NCI-H446 treated with DMSO at 0.1 percent for 48 hours (cell line): ENCODE data around the gene SP8.

Experiments
- DNase-seq: peaks from one replicate; lab custom pipeline; 2025; lab: John Stamatoyannopoulos, UW

SP8 gene

GRCh38 chr7:20794676-20795075, 8.0 kb upstream of the SP8 start:
- DNase-seq = no peak

- peak; percentile 20 for DNase-seq
Measured at GRCh38 chr7:20793694-20794394, 7.2 kb upstream of the SP8 start.

DNA sequence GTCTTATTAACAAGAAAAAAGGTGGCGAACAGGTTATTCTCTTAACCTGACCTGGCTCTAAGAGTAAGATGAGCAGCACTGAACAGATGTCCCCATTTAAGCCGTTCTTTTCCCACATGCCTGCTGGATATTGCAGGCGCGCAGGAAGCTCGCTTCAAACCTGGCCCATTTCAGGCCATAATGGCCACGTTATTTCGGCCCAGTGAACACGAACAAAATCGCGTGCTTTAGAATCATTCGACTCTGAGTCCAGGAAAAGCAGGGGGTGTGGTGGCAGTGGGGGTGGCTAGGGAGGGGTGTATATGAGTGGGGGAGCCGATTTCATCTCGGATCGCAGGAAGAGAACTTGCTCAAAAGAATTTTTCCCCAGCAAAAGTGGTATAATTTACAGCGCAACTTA, 6.6 kb upstream of the SP8 start:
- DNase-seq = no peak

GRCh38 chr7:20791538-20792434, 5.1 kb upstream of the SP8 start:
- no peak for DNase-seq

GRCh38 chr7:20790375-20790774, 3.7 kb upstream of the SP8 start:
- no peak for DNase-seq

DNA sequence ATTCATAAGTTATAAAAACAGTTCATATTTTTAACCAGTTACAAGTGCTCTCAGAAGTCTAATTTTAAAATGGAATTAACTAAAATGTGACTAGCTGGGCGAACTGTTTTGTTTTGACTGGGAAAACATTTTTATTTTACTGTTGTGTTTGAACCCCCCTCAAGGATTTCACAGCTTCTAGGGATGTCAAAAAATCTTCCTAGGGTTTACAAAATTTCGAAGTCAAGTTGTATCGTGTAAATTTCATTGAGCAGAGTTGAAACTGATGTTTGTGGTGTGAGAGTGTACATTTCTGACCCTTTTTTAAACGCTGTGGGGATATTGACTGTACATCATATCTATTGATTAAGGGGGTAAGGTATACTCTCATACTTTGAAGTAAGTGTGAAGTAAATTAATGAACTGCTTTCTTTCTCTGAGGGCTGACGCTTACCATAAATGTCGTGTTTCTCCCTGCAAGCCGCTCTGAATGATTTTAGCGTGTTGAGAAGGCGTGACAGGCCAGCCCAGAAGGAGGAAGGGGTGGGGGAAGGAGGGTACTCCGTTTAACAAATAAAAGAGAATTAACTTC, 1.8 kb upstream of the SP8 start:
- DNase-seq = no peak

GRCh38 chr7:20787660-20788419, 1.2 kb upstream of the SP8 start:
- DNase-seq = no peak

DNA sequence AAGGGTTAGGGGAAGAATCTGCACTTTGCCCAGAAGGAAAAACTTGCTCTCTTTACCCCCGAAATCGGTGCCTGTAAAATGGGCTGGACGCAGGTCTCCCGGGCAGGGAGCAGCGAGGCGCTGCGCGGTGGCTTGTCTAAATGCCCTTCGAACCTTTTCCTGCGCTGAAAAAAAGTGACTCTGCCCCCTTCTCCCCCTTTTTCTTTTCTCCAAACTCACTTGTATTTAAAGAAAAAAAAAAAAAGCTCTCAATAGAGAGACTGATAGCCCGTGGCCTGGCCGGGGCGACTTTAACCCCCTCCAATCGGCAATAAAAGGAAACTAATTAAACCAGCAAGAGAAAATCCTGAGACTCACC, 286 bp downstream of the SP8 start:
- no peak for DNase-seq

DNA sequence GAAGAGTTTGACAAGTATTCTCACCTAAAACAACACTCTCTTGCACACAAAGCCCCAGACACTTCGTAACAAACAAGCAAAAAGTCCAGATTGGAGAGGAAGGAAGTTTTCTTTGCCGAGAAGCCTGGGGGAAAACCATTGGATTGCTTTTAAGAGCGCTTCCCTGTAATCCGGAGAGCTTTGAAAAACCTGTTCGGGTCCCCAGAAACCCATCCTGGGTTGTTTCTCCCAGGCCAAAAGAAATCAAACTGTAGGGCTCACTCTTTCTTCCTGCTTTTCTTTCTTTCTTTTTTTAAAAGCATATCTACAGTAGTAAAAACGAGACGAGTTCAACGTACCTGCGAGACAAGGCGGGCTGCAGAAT, 655 bp downstream of the SP8 start:
- DNase-seq = no peak

- no peak for DNase-seq
Measured at GRCh38 chr7:20785157-20786048, 1.3 kb downstream of the SP8 start.

- no peak for DNase-seq
Measured at GRCh38 chr7:20784388-20785156, 2.1 kb downstream of the SP8 start.

DNA sequence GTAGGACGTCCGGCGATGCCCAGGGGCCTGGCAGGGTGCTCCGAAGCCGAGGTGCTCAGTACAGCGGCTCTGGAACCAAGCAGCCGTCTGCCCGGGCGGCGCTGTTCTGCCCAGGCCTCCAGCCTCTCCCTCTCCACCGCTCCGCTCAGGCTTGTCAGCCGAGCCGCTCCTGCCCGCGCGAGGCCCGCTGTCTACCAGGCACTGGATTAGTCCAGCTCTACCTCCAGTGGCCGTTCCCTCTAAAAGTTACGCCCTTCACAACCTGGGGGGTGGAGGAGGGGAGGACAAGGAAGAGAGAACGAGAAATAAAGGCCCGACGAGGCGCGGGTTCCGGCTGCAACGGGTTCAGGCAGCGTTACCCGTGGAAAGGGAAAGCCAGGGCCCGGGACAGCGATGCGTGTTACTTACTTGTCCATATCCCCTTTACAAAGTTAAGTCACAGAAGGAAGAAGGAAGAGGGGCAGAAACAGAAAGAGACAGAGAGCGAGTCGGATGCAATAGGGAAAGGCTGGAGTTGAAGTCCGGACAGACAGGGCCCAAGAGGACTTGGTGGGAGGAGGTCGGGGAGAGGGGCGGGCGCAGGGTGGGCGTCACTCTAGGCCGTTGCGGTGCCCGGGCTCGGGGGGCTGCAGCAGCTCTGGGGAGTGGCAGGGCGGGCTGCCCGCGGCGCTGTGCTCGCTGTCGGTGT, 2.8 kb downstream of the SP8 start:
- DNase-seq = no peak

- no peak for DNase-seq
Measured at GRCh38 chr7:20783125-20783699, 3.5 kb downstream of the SP8 start.

GRCh38 chr7:20779041-20779440, 7.6 kb downstream of the SP8 start:
- DNase-seq = no peak

- DNase-seq = no peak
Measured at GRCh38 chr7:20778063-20778721, 8.5 kb downstream of the SP8 start.

DNA sequence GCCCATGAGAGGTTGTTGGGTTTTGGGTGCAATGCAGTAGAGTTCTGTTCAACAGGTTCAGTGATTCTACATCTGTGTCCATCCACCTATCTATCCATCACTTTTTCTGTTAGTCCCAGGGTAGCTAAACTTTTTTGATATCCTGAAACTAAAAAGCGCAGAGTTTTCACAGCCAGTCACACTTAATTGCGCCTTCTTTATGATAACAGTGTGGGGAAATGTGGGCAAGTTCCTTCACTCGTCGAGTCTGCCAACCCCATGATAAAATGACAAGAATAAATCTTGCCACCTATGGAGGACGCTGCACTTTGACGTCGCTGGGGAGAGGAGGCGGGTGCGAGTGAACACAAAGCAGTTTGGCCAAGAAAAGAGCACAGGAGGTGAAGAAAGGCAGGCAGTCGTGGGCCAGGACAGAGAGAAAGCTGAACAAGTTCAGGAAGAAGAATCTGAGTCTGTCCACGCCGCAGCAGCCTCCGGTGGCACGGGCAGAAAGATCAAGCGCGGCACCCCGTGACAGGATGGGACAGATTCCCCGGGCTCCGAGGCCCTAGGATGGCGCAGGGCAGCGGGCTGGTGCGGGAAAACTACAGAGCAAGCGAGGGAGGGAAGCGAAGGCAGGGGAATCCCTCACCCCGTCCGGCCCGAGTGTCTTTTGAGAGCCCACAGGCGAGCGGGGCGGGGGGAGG, 9.2 kb downstream of the SP8 start:
- no peak for DNase-seq

- DNase-seq = no peak
Measured at GRCh38 chr7:20776942-20777341, 9.7 kb downstream of the SP8 start.

- no peak for DNase-seq
Measured at GRCh38 chr7:20776214-20776911, 10.3 kb downstream of the SP8 start.
